ENCODE data around the gene AMIGO3.

The AMIGO3 gene

GRCh38 chr3:49681232-49681522 is 38.3 kb downstream of the AMIGO3 start:
- in situ Hi-C loops (cut with MboI; ENCODE audit: low sequenced_read_pairs, unreplicated experiment) = no loop called here
- no peak for DNase-seq (ENCODE audit: low spot score)
- no peak for TF ChIP-seq CTCF (IDR thresholded peaks at IDR 0.05; ENCODE audit: borderline replicate concordance, control extremely low read depth, extremely low read depth, insufficient read depth, missing control alignments)

DNA sequence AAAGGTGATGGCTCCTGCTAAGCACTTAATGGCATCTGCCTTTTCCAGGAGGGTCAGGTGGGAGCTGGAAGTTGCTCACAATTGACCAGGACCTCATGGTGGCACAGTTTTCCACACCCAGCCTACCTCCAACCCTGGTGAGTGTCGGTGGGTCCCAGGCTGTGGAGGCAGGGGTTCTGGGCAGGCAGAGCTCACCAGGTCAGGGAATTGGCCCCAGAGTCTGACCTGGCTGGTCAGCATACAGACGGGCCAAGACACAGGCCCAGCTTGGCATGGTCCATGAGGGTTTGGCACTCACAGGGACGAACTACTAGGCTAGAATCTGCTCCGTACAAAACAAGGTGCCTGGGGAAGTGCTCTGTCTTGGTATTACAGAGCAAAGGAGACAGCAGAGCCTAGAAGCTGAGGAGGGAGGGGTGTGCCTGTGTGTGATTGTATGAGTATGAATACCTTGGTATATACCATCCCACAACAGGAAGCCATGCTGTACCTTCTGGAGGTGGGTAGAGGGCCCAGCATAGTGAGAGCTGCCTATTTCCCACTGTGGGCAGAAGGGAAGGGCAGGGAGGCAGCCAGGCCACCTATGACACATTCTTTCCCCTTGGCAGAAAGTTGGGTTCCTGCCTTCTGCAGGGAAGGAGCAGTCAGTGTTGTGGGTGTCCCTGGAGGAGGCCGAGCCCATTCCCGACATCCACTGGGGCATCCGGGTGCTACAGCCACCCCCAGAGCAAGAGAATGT is 38.8 kb downstream of the AMIGO3 start:
- in situ Hi-C loops (cut with MboI; ENCODE audit: low sequenced_read_pairs, unreplicated experiment) = no loop called here
- no peak for DNase-seq (ENCODE audit: low spot score)
- no peak for TF ChIP-seq CTCF (IDR thresholded peaks at IDR 0.05; ENCODE audit: borderline replicate concordance, control extremely low read depth, extremely low read depth, insufficient read depth, missing control alignments)

GRCh38 chr3:49675912-49676311 is 43.6 kb downstream of the AMIGO3 start:
- in situ Hi-C loops (cut with MboI; ENCODE audit: low sequenced_read_pairs, unreplicated experiment) = loop anchor here (10.0 kb wide), 1 partner anchor 131 kb away; no protein-coding TSS in a partner anchor

GRCh38 chr3:49674497-49674983 is 44.9 kb downstream of the AMIGO3 start:
- no peak for DNase-seq (ENCODE audit: low spot score)
- no peak for TF ChIP-seq CTCF (IDR thresholded peaks at IDR 0.05; ENCODE audit: borderline replicate concordance, control extremely low read depth, extremely low read depth, insufficient read depth, missing control alignments)
- in situ Hi-C loops (cut with MboI; ENCODE audit: low sequenced_read_pairs, unreplicated experiment) = loop anchor here (10.0 kb wide), 1 partner anchor 130 kb away; no protein-coding TSS in a partner anchor

More at GRCh38 chr3:49675912-49676311, 43.6 kb downstream of the AMIGO3 start:
- no peak for DNase-seq (ENCODE audit: low spot score)
- TF ChIP-seq CTCF (IDR thresholded peaks at IDR 0.05; ENCODE audit: borderline replicate concordance, control extremely low read depth, extremely low read depth, insufficient read depth, missing control alignments) = no peak

DNA sequence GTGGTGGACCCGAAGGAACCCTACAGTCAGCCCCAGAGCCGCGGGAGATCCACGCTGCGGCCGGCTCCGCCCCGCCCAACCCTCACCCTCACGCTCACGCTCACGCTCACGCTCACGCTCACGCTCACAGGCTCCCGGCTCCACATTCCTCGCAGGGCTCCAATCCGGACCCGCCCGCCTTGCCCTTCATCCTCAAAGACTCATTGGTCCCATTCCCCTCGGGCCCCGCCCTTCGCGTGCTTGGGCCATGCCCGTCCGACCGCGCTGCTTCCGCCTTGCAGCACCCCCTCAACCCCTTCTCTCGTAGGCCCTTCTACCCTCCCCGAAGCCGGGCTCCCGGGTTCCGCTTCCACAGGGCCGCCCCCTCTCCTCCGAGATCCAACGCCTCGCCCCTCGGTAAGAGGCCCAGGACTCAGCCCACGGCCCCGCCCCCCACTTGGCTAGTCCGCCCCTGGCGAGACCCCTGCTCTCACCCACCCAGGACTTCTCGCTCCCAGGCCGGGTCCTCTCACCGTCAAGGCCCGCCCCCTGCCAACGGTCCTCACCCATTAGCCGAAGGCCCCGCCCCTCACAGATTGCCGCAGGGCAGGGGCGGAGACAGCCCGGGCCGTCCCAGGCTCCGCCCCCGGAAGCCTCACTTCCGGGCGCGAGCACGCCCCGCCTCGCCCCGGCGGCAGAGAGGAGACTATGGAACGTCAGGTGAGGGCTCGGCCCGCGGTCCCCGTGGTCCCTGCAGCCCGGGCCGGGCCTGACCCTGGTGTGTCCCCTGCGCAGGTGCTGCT is 45.6 kb downstream of the AMIGO3 start, which contains the start of gene APEH:
Gene APEH (plus strand): TSS at position 637 of the 782 bp plus-strand sequence. CDS start 51 bp downstream, at position 688.
- TF ChIP-seq CTCF (IDR thresholded peaks at IDR 0.05; ENCODE audit: borderline replicate concordance, control extremely low read depth, extremely low read depth, insufficient read depth, missing control alignments) = no peak
- peak; percentile 99 for DNase-seq (ENCODE audit: low spot score)
- in situ Hi-C loops (cut with MboI; ENCODE audit: low sequenced_read_pairs, unreplicated experiment) = loop anchor here (10.0 kb wide), 1 partner anchor 129 kb away; no protein-coding TSS in a partner anchor

DNA sequence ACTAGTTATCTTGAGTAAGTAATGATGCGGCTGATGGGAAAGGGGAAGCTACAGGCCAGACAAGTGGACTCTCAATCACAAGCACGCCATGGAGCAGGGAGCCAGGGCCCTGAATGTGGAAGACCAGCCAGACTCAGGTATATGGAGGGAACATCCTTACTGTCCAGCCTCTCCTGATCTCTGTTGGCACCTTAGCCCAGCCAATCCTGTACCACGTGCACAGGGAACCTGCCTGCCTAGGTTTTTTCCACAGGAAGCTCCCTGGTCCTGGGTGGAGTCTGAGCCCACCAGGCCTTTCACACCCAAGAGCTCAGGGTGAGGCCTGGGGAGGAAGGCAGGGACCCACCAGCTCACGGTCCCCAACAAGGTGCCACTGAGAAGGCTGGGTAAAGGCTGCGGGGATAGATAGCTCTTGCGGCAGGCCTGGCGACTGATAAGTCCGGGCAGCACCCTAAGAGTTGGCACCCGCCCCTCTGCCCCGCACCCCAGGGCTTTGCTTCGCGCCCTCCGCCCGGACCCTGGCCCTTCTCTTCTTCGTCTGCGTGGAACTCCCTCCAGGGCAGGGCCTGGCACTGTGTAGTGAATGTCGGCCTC is 46.3 kb downstream of the AMIGO3 start:
- no peak for DNase-seq (ENCODE audit: low spot score)
- in situ Hi-C loops (cut with MboI; ENCODE audit: low sequenced_read_pairs, unreplicated experiment) = loop anchor here (10.0 kb wide), 1 partner anchor 128 kb away; no protein-coding TSS in a partner anchor
- no peak for TF ChIP-seq CTCF (IDR thresholded peaks at IDR 0.05; ENCODE audit: borderline replicate concordance, control extremely low read depth, extremely low read depth, insufficient read depth, missing control alignments)
